ENCODE data around the gene MED25.

Gene MED25

DNA sequence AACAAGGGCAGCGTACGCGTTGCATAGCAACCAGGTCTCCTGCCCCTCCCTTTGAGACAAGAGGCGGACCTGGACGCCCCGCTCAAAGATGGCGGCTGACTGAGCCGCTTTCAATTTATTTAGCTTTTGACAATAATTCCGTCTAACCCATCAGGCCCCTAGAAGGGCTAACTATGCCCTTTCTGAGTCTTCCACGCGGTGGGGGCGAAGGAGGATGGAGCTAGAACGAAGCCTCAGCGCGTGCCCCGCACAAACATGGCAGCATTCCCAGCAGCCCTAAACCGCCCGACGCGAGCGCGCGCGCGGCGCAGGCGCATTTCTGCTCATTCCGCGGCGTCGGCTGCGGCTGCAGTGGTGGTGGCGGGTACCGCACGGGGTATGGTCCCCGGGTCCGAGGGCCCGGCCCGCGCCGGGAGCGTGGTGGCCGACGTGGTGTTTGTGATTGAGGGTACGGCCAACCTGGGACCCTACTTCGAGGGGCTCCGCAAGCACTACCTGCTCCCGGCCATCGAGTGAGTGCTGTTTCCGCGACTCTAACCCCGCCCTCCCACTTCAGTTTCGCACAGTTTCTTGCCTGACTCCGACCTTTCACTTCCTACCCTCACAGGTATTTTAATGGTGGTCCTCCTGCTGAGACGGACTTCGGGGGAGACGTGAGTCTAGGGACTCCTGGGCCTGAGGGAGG lies at the start of gene MED25:
Gene MED25 (plus strand): TSS at position 326 of the 685 bp plus-strand sequence. CDS start 53 bp downstream, at position 379.
- peak; percentile 94 for DNase-seq
- peaks cover 26% of the 10 kb centered on the region for H3K36me3 Mint-ChIP-seq (ENCODE audit: low read depth)
- no peaks in the 10 kb centered on the region for H3K9me3 Mint-ChIP-seq
- H3K27me3 Mint-ChIP-seq, result no peaks in the 10 kb centered on the region
- H3K4me3 Mint-ChIP-seq, result peak within 1 kb of the TSS; percentile 90
- peaks cover 33% of the 10 kb centered on the region for H3K4me1 Mint-ChIP-seq (ENCODE audit: low read depth)
- peak within 1 kb of the TSS; percentile 98 for H3K27ac Mint-ChIP-seq

DNA sequence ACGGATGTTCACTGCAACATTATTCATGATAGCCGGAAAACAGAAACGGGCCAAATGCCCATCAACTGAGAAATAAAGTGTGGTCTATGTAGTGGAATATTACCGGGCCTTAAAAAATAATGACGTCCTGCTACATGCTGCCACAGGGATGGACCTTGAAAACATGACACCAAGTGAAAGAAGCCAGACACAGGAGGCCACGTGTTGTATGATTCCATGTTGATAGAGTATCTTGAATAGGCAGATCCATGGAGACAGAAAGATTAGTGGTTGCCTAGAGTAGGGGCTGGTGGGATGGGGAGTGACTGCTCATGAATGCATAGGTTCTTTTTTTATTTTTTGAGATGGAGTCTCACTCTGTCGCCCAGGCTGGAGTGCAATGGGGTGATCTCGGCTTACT lies 47.6 kb upstream of the MED25 start:
- Mint-ChIP-seq H3K27ac (no peak overlapping the region), H3K9me3 (no peaks in the 10 kb centered on the region), H3K27me3 (no peaks in the 10 kb centered on the region), H3K4me1 (ENCODE audit: low read depth) (peaks cover 40% of the 10 kb centered on the region), H3K36me3 (ENCODE audit: low read depth) (peaks cover 45% of the 10 kb centered on the region), H3K4me3 (no peak overlapping the region)
- no peak for DNase-seq

GRCh38 chr19:49771674-49772139 lies 46.4 kb upstream of the MED25 start:
- Mint-ChIP-seq H3K36me3 (ENCODE audit: low read depth) (peaks cover 56% of the 10 kb centered on the region), H3K4me1 (ENCODE audit: low read depth) (peaks cover 41% of the 10 kb centered on the region), H3K4me3 (no peak overlapping the region), H3K27ac (peak overlapping the region; percentile 44), H3K9me3 (no peaks in the 10 kb centered on the region), H3K27me3 (no peaks in the 10 kb centered on the region)
- DNase-seq, result no peak

GRCh38 chr19:49772850-49773432 lies 45.1 kb upstream of the MED25 start:
- H3K27ac Mint-ChIP-seq, result no peak overlapping the region
- H3K36me3 Mint-ChIP-seq (ENCODE audit: low read depth), result peaks cover 47% of the 10 kb centered on the region
- H3K4me3 Mint-ChIP-seq, result no peak overlapping the region
- peaks cover 34% of the 10 kb centered on the region for H3K4me1 Mint-ChIP-seq (ENCODE audit: low read depth)
- DNase-seq, result no peak
- no peaks in the 10 kb centered on the region for H3K27me3 Mint-ChIP-seq
- no peaks in the 10 kb centered on the region for H3K9me3 Mint-ChIP-seq

GRCh38 chr19:49773663-49774350 lies 44.3 kb upstream of the MED25 start:
- no peaks in the 10 kb centered on the region for H3K27me3 Mint-ChIP-seq
- no peak overlapping the region for H3K27ac Mint-ChIP-seq
- no peak overlapping the region for H3K4me3 Mint-ChIP-seq
- no peak for DNase-seq
- peaks cover 44% of the 10 kb centered on the region for H3K36me3 Mint-ChIP-seq (ENCODE audit: low read depth)
- H3K9me3 Mint-ChIP-seq, result no peaks in the 10 kb centered on the region
- H3K4me1 Mint-ChIP-seq (ENCODE audit: low read depth), result peaks cover 25% of the 10 kb centered on the region

DNA sequence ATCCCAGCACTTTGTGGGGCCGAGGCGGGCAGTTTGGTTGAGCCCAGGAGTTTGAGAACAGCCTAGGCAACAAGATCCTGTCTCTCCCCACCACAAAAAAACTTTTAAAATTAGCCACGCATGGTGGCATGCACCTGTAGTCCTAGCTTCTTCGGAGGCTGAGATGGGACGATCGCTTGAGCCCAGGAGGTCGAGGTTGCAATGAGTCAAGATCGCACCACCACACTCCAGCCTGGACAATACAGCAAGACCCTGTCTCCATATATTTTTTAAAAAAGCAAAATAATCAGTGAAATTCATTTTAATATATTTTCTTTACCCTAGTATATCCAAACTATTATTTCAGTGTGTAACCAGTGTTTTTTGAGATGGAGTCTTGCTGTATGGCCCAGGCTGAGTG lies 43.1 kb upstream of the MED25 start:
- Mint-ChIP-seq H3K27me3 (no peaks in the 10 kb centered on the region), H3K9me3 (no peaks in the 10 kb centered on the region), H3K36me3 (ENCODE audit: low read depth) (peaks cover 47% of the 10 kb centered on the region), H3K27ac (no peak overlapping the region), H3K4me3 (no peak overlapping the region), H3K4me1 (ENCODE audit: low read depth) (peaks cover 19% of the 10 kb centered on the region)
- no peak for DNase-seq

DNA sequence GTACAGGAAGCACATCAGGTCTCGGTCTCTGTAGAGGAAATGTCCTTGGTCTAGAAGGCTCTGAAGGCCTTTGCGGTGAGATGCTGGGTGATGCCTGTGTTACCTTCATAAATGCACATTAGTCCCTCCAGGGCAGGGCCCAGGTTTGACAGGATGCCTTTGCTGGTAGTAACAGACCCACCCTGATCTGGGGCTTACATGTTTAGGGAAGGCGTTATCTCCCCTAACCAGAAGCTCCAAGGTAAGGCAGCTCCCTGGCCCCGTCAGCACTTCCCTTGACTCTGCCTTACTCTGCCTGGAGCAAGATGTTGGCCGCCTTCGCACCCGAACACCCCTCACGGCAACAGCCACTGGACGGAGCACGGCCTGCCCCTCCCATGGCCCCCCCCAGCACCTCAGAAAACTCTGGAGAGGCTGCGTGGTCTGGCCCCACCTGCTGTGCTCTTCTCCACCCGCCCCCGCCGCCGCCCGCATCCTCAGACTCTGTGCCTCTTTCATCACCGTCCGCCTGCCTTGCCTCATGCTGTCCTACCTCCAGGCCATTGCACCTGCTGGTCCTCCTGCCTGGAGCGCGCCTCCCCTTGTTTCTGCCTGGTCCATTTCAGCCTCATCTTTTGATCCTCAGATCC lies 42.2 kb upstream of the MED25 start:
- Mint-ChIP-seq H3K4me1 (ENCODE audit: low read depth) (peaks cover 19% of the 10 kb centered on the region), H3K27ac (no peak overlapping the region), H3K27me3 (no peaks in the 10 kb centered on the region), H3K4me3 (no peak overlapping the region), H3K36me3 (ENCODE audit: low read depth) (peaks cover 47% of the 10 kb centered on the region), H3K9me3 (no peaks in the 10 kb centered on the region)
- no peak for DNase-seq

DNA sequence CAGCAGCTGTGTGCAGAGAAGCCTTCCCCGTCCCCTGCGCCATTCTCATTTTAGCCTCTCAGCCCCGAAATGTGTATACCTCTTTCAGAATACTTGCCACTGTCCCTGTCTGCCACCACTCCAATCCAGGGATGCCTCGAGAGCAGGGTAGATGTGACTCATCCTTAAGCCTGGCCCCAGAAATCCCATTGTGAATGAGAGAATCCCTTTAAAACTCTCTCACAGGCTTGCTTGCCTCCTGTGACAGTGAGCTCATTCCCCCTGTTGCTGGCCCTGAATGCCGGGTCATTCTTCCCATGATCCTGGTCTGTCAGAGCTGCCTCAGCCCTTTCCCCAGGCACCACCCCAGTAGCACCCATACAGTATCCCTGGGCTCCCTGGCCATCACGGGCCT lies 41.7 kb upstream of the MED25 start:
- H3K4me1 Mint-ChIP-seq (ENCODE audit: low read depth), result peaks cover 19% of the 10 kb centered on the region
- peaks cover 52% of the 10 kb centered on the region for H3K36me3 Mint-ChIP-seq (ENCODE audit: low read depth)
- DNase-seq, result no peak
- H3K4me3 Mint-ChIP-seq, result no peak overlapping the region
- H3K9me3 Mint-ChIP-seq, result no peaks in the 10 kb centered on the region
- no peak overlapping the region for H3K27ac Mint-ChIP-seq
- H3K27me3 Mint-ChIP-seq, result no peaks in the 10 kb centered on the region

DNA sequence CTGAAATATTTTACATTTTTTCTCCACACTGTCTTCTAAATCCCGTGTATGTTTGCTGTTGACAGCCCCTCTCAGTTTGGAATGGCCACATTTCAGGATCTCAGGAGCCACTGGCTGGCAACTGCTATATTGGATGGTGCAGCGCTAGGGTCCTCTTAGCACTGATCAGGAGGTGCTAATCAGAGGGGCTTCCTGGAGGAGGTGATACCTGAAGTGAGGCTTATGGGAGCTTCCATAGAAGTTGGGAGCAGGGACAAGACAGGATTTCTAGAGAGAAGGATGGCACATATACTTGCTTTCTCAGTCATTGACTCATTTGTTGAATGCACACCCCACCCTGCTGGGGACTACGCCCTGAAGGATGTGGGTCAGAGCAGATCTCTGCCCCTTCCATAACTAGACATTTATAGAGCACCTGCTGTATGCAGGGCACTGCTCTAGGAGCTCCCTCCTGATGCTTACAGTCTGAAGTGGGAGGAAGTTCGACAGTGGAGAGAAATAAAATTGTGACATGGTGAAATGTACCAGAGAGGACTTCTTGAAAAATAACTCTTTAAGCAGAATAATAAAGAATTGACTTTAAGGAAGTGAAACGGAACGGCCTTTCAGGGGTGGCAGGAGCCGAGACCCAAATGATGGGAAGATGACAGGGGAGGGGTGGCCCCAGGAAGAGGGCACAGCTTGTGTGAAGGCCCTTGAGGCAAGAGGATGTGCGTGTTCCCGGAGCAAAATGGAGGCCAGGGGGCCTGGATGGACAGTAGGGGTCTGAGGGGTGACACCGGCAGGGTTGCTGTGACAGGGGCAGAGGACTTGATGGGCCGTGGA lies 38.1 kb upstream of the MED25 start:
- DNase-seq, result no peak
- Mint-ChIP-seq H3K36me3 (ENCODE audit: low read depth) (peaks cover 57% of the 10 kb centered on the region), H3K27ac (peak overlapping the region; percentile 30), H3K4me1 (ENCODE audit: low read depth) (peaks cover 15% of the 10 kb centered on the region), H3K4me3 (no peak overlapping the region), H3K9me3 (no peaks in the 10 kb centered on the region), H3K27me3 (no peaks in the 10 kb centered on the region)

- H3K27ac Mint-ChIP-seq, result peak overlapping the region; percentile 30
- DNase-seq, result no peak
- no peaks in the 10 kb centered on the region for H3K9me3 Mint-ChIP-seq
- peaks cover 11% of the 10 kb centered on the region for H3K4me1 Mint-ChIP-seq (ENCODE audit: low read depth)
- H3K4me3 Mint-ChIP-seq, result no peak overlapping the region
- peaks cover 59% of the 10 kb centered on the region for H3K36me3 Mint-ChIP-seq (ENCODE audit: low read depth)
- no peaks in the 10 kb centered on the region for H3K27me3 Mint-ChIP-seq
These were observed 37.2 kb upstream of the MED25 start for GRCh38 chr19:49780861-49781260.

GRCh38 chr19:49781394-49781793 lies 36.7 kb upstream of the MED25 start:
- DNase-seq, result no peak
- no peak overlapping the region for H3K4me3 Mint-ChIP-seq
- peaks cover 6% of the 10 kb centered on the region for H3K4me1 Mint-ChIP-seq (ENCODE audit: low read depth)
- H3K36me3 Mint-ChIP-seq (ENCODE audit: low read depth), result peaks cover 59% of the 10 kb centered on the region
- no peaks in the 10 kb centered on the region for H3K27me3 Mint-ChIP-seq
- no peaks in the 10 kb centered on the region for H3K9me3 Mint-ChIP-seq
- peak overlapping the region; percentile 30 for H3K27ac Mint-ChIP-seq

GRCh38 chr19:49782515-49782914 lies 35.6 kb upstream of the MED25 start:
- no peak for DNase-seq
- Mint-ChIP-seq H3K9me3 (no peaks in the 10 kb centered on the region), H3K4me1 (ENCODE audit: low read depth) (peaks cover 5% of the 10 kb centered on the region), H3K27ac (no peak overlapping the region), H3K4me3 (no peak overlapping the region), H3K36me3 (ENCODE audit: low read depth) (peaks cover 62% of the 10 kb centered on the region), H3K27me3 (no peaks in the 10 kb centered on the region)

- Mint-ChIP-seq H3K4me3 (no peak overlapping the region), H3K36me3 (ENCODE audit: low read depth) (peaks cover 78% of the 10 kb centered on the region)
These were observed 31.7 kb upstream of the MED25 start for GRCh38 chr19:49786376-49786820.

GRCh38 chr19:49787746-49788145 lies 30.3 kb upstream of the MED25 start:
- Mint-ChIP-seq H3K27ac (no peak overlapping the region), H3K4me3 (no peak overlapping the region), H3K27me3 (no peaks in the 10 kb centered on the region), H3K4me1 (ENCODE audit: low read depth) (no peaks in the 10 kb centered on the region), H3K36me3 (ENCODE audit: low read depth) (peaks cover 75% of the 10 kb centered on the region), H3K9me3 (no peaks in the 10 kb centered on the region)
- DNase-seq, result no peak

More at GRCh38 chr19:49786376-49786820, 31.7 kb upstream of the MED25 start:
- H3K27me3 Mint-ChIP-seq, result no peaks in the 10 kb centered on the region
- no peak for DNase-seq
- no peaks in the 10 kb centered on the region for H3K4me1 Mint-ChIP-seq (ENCODE audit: low read depth)
- no peaks in the 10 kb centered on the region for H3K9me3 Mint-ChIP-seq
- no peak overlapping the region for H3K27ac Mint-ChIP-seq
